Gastroesophageal sphincter (tissue), 3 donors: ENCODE results near the gene POMP.

ENCODE experiments used
- CTCF ChIP-seq, 4 experiments: fragments of 200-600 bp in 2 of 4; fragments of 450-650 bp in 2 of 4; sonication (generic) in 1 of 4; IDR thresholded peaks; one replicate each; pipeline ENCODE4 v1.5.1; 2017 to 2019; ENCODE audit warnings: antibody characterized with exemption in 4 of 4, mild to moderate bottlenecking in 2 of 4, moderate library complexity in 2 of 4
- EP300 ChIP-seq: sonication (generic); formaldehyde crosslinking; IDR thresholded peaks from one replicate; pipeline ENCODE4 v1.6.1; 2017; ENCODE audit warnings: antibody characterized with exemption, mild to moderate bottlenecking
- POLR2A ChIP-seq, 2 donors: fragments of 450-650 bp; IDR thresholded peaks; one replicate each; pipeline ENCODE4 v1.6.1; 2017; ENCODE audit warnings: antibody characterized with exemption in 2 of 2, mild to moderate bottlenecking in 2 of 2, moderate library complexity in 1 of 2

- no peak for TF ChIP-seq POLR2A (IDR thresholded peaks at IDR 0.05)
- TF ChIP-seq CTCF (IDR thresholded peaks at IDR 0.05), result no peak
- no peak for TF ChIP-seq EP300
Measured at GRCh38 chr13:28725046-28725610, 66.2 kb downstream of the POMP start.
